ENCODE results near the gene CLIC3. TPM values are rescaled to one million over a fixed set of nuclear protein-coding genes. Genes with fewer than 3 reads are reported as not detected.
A peak's percentile ranks its signal among the peaks of the same experiment; 100 is the strongest.

CLIC3 gene
- total RNA-seq, 4 donors from 2014 or later, result 94.8 to 442 (median 200) TPM

DNA sequence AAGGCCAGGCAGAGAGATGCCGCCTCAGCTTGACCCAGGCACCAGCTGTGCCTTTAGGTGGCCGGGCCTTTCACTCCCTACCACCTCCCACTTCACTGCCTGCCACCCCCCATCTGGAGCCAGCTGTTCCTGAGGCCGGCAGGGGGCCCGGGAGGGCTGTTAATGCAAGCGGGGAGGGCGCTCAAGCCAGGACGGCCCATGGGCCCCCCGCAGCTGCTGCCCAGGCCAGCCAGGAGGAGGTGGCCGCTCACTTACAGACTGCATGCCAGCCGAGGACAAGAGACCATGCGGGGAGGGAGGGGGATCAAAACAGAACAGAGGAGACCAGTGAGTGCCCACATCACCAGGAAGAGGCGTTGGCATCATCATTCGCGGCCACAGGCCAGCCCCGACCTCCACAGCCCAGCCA lies 27.2 kb upstream of the CLIC3 start:
- H3K9me3 ChIP-seq, result no peaks in the 10 kb centered on the region
- no peak overlapping the region for H3K4me3 ChIP-seq
- WGBS, 2 donors, result 91% methylated on average over 10 of the region's 15 CpGs; no CpG with 5 or more reads in 1 of the 2 donors
- peaks cover 0 to 12% (median 0%) of the 10 kb centered on the region in 3 donors for H3K36me3 ChIP-seq
- H3K27me3 ChIP-seq, result no peaks in the 10 kb centered on the region
- peaks cover 18 to 36% (median 18%) of the 10 kb centered on the region in 3 donors for H3K4me1 ChIP-seq
- no peak for DNase-seq
- H3K27ac ChIP-seq, result no peak overlapping the region
- TF ChIP-seq POLR2A (IDR thresholded peaks at IDR 0.05), result no peak
- intact Hi-C loops (cut with DNase I), result no loop called here

GRCh38 chr9:137023157-137023556 lies 26.8 kb upstream of the CLIC3 start:
- no peaks in the 10 kb centered on the region for H3K27me3 ChIP-seq
- no peak for TF ChIP-seq POLR2A (IDR thresholded peaks at IDR 0.05)
- TF ChIP-seq CTCF (IDR thresholded peaks at IDR 0.05), result no peak
- DNase-seq, result no peak
- intact Hi-C loops (cut with DNase I), result no loop called here
- WGBS, 2 donors, result 73 to 77% methylated on average over 5 to 6 of the region's 7 CpGs
- no peaks in the 10 kb centered on the region for H3K9me3 ChIP-seq
- H3K4me1 ChIP-seq, result peaks cover 15 to 32% (median 15%) of the 10 kb centered on the region in 3 donors
- no peak overlapping the region for H3K4me3 ChIP-seq
- H3K27ac ChIP-seq, result no peak overlapping the region
- peaks cover 0 to 12% (median 0%) of the 10 kb centered on the region in 3 donors for H3K36me3 ChIP-seq

GRCh38 chr9:137022662-137023008 lies 26.3 kb upstream of the CLIC3 start:
- Histone ChIP-seq H3K4me1 (peaks cover 13 to 31% (median 15%) of the 10 kb centered on the region in 3 donors), H3K36me3 (peaks cover 0 to 16% (median 0%) of the 10 kb centered on the region in 3 donors), H3K27ac (no peak overlapping the region), H3K9me3 (no peaks in the 10 kb centered on the region), H3K27me3 (no peaks in the 10 kb centered on the region), H3K4me3 (no peak overlapping the region)
- DNase-seq, result no peak
- TF ChIP-seq CTCF (IDR thresholded peaks at IDR 0.05), result no peak
- intact Hi-C loops (cut with DNase I), result no loop called here
- WGBS, 2 donors, result 87 to 100% methylated on average over 2 to 3 of the region's 23 CpGs

DNA sequence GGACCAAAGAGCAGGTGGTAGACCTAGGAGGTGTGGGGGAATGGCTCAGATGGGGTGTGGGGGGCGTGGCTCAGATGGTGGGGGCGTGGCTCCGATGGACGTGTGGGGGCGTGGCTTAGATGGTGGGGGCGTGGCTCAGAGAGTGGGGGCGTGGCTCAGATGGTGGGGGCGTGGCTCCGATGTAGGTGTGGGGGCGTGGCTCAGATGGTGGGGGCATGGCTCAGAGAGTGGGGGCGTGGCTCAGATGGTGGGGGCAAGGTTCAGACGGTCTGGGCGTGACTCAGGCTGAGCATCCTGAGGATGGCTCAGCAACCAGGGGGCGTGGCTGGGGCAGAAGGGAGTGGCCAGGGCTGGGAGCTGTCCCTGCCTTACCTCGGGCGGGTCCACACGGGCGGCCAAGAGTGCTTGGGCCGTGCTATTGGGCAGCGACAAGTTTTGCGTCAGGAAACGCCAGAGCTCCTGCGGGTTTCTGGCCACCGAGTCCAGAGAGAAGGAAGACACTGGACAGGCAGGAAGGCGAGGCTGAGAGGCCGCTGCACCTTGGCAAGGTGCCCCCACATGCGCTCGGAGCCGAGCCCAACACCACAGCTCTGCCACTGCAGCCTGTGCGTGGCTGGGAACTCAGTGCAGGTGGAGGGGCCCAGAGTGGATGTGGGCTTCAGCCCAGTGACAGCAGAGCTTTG lies 25.8 kb upstream of the CLIC3 start:
- Histone ChIP-seq H3K27ac (no peak overlapping the region), H3K27me3 (no peaks in the 10 kb centered on the region), H3K36me3 (peaks cover 0 to 22% (median 0%) of the 10 kb centered on the region in 3 donors), H3K4me3 (no peak overlapping the region), H3K4me1 (peaks cover 8 to 26% (median 10%) of the 10 kb centered on the region in 3 donors), H3K9me3 (no peaks in the 10 kb centered on the region)
- 29% methylated on average over 3 of the region's 30 CpGs; no CpG with 5 or more reads in 1 of the 2 donors for WGBS, 2 donors
- TF ChIP-seq POLR2A (IDR thresholded peaks at IDR 0.05), result peak in 1 of 4 donors; percentile 14
- TF ChIP-seq CTCF (IDR thresholded peaks at IDR 0.05), result no peak
- DNase-seq, result no peak
- intact Hi-C loops (cut with DNase I), result no loop called here

DNA sequence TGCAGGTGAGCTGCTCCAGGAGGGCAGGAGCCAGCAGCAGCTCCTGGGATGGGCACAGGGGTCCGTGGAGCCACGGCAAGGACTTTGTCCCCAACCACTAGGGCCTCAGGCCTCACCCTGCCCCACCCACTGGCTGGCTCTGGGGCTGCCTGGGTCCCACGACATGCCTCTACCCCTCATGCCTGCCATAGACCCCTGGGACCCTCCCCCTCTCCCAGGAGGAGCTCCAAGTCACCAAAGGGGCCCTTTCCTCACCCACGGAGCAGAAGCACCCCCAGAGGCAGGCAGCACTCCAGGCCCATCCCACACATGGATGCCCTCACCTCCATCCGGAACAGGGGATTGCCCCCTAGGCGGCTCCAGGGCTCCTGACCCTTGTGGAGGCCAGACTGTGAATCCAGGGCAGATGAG lies 25.2 kb upstream of the CLIC3 start:
- H3K27me3 ChIP-seq, result no peaks in the 10 kb centered on the region
- TF ChIP-seq POLR2A (IDR thresholded peaks at IDR 0.05), result no peak
- TF ChIP-seq CTCF (IDR thresholded peaks at IDR 0.05), result no peak
- H3K36me3 ChIP-seq, result peaks cover 0 to 27% (median 0%) of the 10 kb centered on the region in 3 donors
- no peak overlapping the region for H3K4me3 ChIP-seq
- peaks cover 4 to 20% (median 6%) of the 10 kb centered on the region in 3 donors for H3K4me1 ChIP-seq
- intact Hi-C loops (cut with DNase I), result no loop called here
- 50% methylated on average over 1 of the region's 6 CpGs; no CpG with 5 or more reads in 1 of the 2 donors for WGBS, 2 donors
- no peak for DNase-seq
- no peaks in the 10 kb centered on the region for H3K9me3 ChIP-seq
- H3K27ac ChIP-seq, result no peak overlapping the region

All from esophagus squamous epithelium (tissue), 5 donors.